IPS-15b (cell line): Measurements from ENCODE around the gene VPS8.
"Not testable (repeated sequence)": the region's sequence is repeated elsewhere in the genome, so short reads cannot be mapped to it uniquely, and the experiment has no call there.

Experiments
- H3K27me3 ChIP-seq: one replicate; pipeline ENCODE4 v1.6.1; 2013; ENCODE audit warnings: low read length; ENCODE audit not compliant: control insufficient read depth, insufficient read depth
- H3K36me3 ChIP-seq: one replicate; pipeline ENCODE4 v1.6.1; 2013; ENCODE audit warnings: low read length; ENCODE audit not compliant: control insufficient read depth, insufficient read depth
- H3K4me1 ChIP-seq: one replicate; pipeline ENCODE4 v1.6.1; 2013; ENCODE audit warnings: mild to moderate bottlenecking, low read length; ENCODE audit not compliant: control insufficient read depth, insufficient read depth
- H3K4me3 ChIP-seq: one replicate; pipeline ENCODE4 v1.5.1; 2013; ENCODE audit warnings: low read depth, low read length
- H3K9ac ChIP-seq: one replicate; pipeline ENCODE4 v1.6.1; 2013; ENCODE audit warnings: low read depth, mild to moderate bottlenecking, low read length
- H3K9me3 ChIP-seq: one replicate; pipeline ENCODE4 v1.6.1; 2013; ENCODE audit warnings: mild to moderate bottlenecking, low read length; ENCODE audit not compliant: control insufficient read depth, insufficient read depth

VPS8 gene

GRCh38 chr3:184977796-184978195 is 165.8 kb downstream of the VPS8 start:
- no peaks in the 10 kb centered on the region for H3K4me1 ChIP-seq

DNA sequence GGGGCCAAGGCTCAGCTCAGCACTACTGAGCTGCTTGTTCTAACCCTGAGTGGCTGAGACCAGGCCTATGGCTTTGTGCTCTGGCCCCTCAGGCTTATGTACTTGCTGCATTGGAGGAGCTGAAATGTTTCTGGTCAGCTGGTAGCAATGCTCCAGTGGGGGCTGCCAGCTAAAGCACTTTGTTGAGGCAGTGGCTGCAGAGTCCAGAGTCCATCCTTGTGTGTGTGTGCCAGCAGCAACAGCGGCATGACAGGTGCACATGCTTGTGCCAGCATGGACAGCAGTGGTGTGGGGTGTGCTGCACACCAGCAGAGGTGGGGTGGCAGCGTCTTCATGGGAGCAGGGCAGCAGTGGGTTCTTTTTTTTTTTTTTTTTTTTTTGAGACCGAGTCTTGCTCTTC is 169.1 kb downstream of the VPS8 start:
- no peaks in the 10 kb centered on the region for H3K9me3 ChIP-seq
- H3K4me3 ChIP-seq, result no peak overlapping the region
- H3K4me1 ChIP-seq, result no peaks in the 10 kb centered on the region
- no peaks in the 10 kb centered on the region for H3K27me3 ChIP-seq
- no peak overlapping the region for H3K9ac ChIP-seq
- H3K36me3 ChIP-seq, result no peaks in the 10 kb centered on the region

More at GRCh38 chr3:184977796-184978195, 165.8 kb downstream of the VPS8 start:
- H3K4me3 ChIP-seq, result no peak overlapping the region
- H3K9me3 ChIP-seq, result no peaks in the 10 kb centered on the region
- no peak overlapping the region for H3K9ac ChIP-seq
- no peaks in the 10 kb centered on the region for H3K27me3 ChIP-seq
- no peaks in the 10 kb centered on the region for H3K36me3 ChIP-seq

DNA sequence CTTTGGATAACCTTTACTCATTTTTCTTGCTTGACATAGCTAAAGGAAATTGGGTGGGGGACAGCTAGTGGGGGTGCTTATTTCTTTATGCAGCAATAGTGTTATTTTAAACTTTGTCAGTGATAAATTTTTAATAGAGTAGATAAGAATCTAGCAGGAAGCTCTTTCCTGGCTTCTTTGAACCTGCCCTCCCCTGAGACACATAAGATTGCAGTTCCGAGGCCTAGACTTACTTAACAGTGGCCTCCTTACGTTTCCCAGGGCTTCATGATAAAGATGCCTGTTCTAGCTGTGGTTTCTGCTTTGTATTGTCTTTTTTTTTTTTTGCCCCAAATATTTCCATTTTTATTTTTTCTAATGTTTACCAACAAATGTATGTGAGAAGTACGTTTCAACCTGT is 170.1 kb downstream of the VPS8 start:
- H3K9me3 ChIP-seq, result no peaks in the 10 kb centered on the region
- no peaks in the 10 kb centered on the region for H3K36me3 ChIP-seq
- H3K9ac ChIP-seq, result no peak overlapping the region
- H3K27me3 ChIP-seq, result no peaks in the 10 kb centered on the region
- H3K4me3 ChIP-seq, result no peak overlapping the region
- H3K4me1 ChIP-seq, result no peaks in the 10 kb centered on the region

GRCh38 chr3:184985586-184985985 is 173.6 kb downstream of the VPS8 start:
- Histone ChIP-seq H3K36me3 (no peaks in the 10 kb centered on the region), H3K9ac (no peak overlapping the region), H3K27me3 (no peaks in the 10 kb centered on the region), H3K9me3 (no peaks in the 10 kb centered on the region), H3K4me1 (no peaks in the 10 kb centered on the region), H3K4me3 (no peak overlapping the region)

DNA sequence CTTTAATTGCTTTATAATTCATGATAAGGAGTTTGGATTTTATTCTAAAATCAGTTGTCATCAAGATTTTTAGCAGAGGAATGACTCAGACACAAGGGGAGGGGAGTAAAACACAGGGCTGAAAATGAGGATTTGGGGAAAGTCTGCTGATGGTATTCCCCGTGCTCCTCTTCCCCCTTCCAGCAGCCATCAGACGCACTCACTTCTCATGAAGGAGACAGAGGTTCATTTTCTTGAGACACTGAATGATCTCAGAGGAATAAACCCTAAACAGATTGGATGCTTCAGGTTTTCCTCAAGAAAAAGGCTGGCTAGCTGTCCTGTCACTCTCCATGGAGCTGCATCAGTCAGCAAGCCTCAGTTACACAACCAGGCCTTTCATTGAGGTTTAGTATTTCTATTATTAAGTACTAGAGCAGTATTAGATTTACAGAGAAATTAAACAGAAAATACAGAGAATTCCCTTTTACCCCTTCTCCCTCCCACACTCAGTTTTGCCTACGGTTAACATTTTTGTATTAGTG is 174.5 kb downstream of the VPS8 start:
- no peaks in the 10 kb centered on the region for H3K4me1 ChIP-seq
- no peaks in the 10 kb centered on the region for H3K9me3 ChIP-seq
- H3K4me3 ChIP-seq, result no peak overlapping the region
- no peaks in the 10 kb centered on the region for H3K27me3 ChIP-seq
- no peak overlapping the region for H3K9ac ChIP-seq
- no peaks in the 10 kb centered on the region for H3K36me3 ChIP-seq

DNA sequence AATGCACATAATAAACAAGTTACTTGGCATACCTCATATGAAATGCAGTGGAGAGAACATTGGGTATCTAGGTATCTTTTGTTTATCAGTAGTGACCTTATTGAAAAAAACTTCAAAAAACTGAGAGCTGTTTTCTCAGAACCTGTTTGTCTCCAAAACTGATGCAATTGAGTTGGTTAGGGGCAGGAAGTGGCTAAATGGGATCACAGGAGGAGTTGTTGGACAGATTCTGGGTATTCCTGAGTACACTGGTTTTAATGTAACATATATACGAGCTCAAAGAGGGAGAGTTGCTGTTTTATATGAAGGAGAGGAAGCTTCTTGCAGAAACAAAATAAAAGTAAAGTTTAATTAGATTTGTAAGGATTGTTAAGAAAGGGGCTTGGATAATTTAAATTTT is 181.4 kb downstream of the VPS8 start:
- Histone ChIP-seq H3K4me1 (no peaks in the 10 kb centered on the region), H3K9ac (no peak overlapping the region), H3K36me3 (peaks cover 3% of the 10 kb centered on the region), H3K27me3 (no peaks in the 10 kb centered on the region), H3K9me3 (no peaks in the 10 kb centered on the region), H3K4me3 (no peak overlapping the region)

DNA sequence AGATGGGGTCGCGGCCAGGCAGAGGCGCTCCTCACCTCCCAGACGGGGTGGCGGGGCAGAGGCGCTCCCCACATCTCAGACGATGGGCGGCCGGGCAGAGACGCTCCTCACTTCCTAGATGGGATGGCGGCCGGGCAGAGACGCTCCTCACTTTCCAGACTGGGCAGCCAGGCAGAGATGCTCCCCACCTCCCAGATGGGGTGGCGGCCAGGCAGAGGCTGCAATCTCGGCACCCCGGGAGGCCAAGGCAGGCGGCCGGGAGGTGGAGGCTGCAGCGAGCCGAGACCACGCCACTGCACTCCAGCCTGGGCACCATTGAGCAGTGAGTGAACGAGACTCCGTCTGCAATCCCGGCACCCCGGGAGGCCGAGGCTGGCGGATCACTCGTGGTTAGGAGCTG is 191.9 kb downstream of the VPS8 start:
- H3K9me3 ChIP-seq, H3K36me3 ChIP-seq, H3K27me3 ChIP-seq, H3K4me1 ChIP-seq, H3K9ac ChIP-seq, H3K4me3 ChIP-seq: not testable (repeated sequence)

GRCh38 chr3:185009650-185010049 is 197.7 kb downstream of the VPS8 start:
- Histone ChIP-seq H3K27me3 (no peaks in the 10 kb centered on the region), H3K36me3 (no peaks in the 10 kb centered on the region), H3K9ac (no peak overlapping the region), H3K4me3 (no peak overlapping the region), H3K9me3 (no peaks in the 10 kb centered on the region), H3K4me1 (no peaks in the 10 kb centered on the region)

GRCh38 chr3:185017584-185017983 is 205.6 kb downstream of the VPS8 start:
- not testable (repeated sequence) for H3K9ac ChIP-seq, H3K4me1 ChIP-seq, H3K4me3 ChIP-seq, H3K27me3 ChIP-seq, H3K36me3 ChIP-seq, H3K9me3 ChIP-seq

DNA sequence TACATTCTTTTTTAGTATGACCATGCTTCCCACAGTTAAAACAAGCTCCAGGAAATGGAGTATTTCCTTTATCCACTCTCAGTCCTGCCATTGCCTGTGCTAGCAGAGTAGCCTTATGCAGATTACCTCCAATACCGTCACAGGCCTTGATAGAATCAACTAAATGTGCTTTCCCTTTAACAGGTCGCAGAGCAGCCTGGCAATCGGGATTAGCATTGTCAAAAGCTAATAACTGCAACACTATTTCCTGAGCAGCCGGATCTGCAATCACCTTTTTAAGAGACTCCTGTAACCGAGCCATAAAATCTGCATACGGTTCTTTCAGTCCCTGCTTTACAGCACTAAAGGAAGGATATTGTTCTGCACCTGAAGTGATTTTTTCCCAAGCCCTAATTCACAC is 206.0 kb downstream of the VPS8 start:
- H3K36me3 ChIP-seq, H3K4me1 ChIP-seq, H3K9me3 ChIP-seq, H3K9ac ChIP-seq, H3K4me3 ChIP-seq, H3K27me3 ChIP-seq: not testable (repeated sequence)

GRCh38 chr3:185021256-185021655 is 209.3 kb downstream of the VPS8 start:
- Histone ChIP-seq H3K4me1 (no peaks in the 10 kb centered on the region), H3K27me3 (no peaks in the 10 kb centered on the region), H3K4me3 (no peak overlapping the region), H3K9me3 (no peaks in the 10 kb centered on the region), H3K9ac (no peak overlapping the region), H3K36me3 (peaks cover 2% of the 10 kb centered on the region)

GRCh38 chr3:185024406-185024805 is 212.4 kb downstream of the VPS8 start:
- no peak overlapping the region for H3K4me3 ChIP-seq

DNA sequence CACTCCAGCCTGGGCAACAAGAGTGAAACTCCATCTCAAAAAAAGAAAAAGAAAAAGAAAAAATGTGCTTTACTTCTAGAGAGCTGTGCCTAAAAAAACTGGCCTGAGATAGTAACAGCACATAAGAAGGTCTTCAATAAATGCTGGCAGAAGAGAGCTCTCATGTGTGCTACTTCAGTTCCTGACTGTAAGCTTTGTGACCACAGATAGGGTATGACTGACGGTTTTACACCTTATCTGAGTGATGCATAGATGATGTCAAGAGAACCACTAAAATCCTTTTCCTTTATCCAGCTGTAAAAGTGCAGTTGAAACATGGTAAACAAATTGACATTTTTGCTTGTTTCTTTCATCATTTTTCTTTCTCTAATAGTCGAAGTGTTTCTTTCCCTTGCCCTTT is 213.0 kb downstream of the VPS8 start:
- no peaks in the 10 kb centered on the region for H3K4me1 ChIP-seq
- H3K9ac ChIP-seq, result no peak overlapping the region
- no peaks in the 10 kb centered on the region for H3K27me3 ChIP-seq
- H3K9me3 ChIP-seq, result no peaks in the 10 kb centered on the region
- H3K4me3 ChIP-seq, result no peak overlapping the region
- H3K36me3 ChIP-seq, result no peaks in the 10 kb centered on the region

More at GRCh38 chr3:185024406-185024805, 212.4 kb downstream of the VPS8 start:
- Histone ChIP-seq H3K9ac (no peak overlapping the region), H3K36me3 (no peaks in the 10 kb centered on the region), H3K27me3 (no peaks in the 10 kb centered on the region), H3K9me3 (no peaks in the 10 kb centered on the region), H3K4me1 (no peaks in the 10 kb centered on the region)
